ENCODE results near the gene F11.
"Not testable (repeated sequence)": the region's sequence is repeated elsewhere in the genome, so short reads cannot be mapped to it uniquely, and the experiment has no call there.

Gene F11

DNA sequence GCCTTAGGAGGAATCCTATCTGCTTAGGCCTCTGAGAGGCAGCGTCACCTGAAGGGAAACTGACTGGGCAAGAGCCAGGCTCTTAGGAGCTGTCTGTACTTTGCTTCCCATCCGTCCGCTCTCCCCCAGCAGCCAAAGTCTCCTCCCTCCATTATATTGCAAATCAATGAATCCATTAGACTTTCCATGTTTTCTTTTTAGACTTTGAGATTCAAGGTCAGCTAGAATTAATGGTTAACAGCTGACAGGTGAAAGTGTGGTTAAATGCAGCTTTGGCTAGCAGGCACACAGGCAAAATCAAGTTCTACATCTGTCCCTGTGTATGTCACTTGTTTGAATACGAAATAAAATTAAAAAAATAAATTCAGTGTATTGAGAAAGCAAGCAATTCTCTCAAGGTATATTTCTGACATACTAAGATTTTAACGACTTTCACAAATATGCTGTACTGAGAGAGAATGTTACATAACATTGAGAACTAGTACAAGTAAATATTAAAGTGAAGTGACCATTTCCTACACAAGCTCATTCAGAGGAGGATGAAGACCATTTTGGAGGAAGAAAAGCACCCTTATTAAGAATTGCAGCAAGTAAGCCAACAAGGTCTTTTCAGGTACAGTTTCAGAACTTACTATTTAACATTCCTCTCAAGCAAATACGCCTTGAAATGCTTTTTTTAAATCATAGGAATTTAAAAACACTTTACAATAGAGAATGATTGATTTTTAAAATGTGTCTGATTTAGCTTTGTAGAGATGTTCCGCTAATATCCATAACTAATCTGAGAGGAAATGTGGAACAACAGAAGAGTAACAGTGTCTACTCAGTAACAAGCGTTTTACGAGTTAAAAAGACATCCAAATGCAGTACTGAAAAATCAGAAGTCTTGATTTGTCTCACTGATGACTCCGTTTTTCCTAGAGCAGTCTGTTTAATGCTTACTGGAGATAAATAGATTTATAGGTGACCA is at the start of gene F11:
Gene F11 (plus strand): TSS at position 507 of the 970 bp plus-strand sequence. CDS start 948 bp downstream, outside the sequence.
- DNase-seq: no peak

DNA sequence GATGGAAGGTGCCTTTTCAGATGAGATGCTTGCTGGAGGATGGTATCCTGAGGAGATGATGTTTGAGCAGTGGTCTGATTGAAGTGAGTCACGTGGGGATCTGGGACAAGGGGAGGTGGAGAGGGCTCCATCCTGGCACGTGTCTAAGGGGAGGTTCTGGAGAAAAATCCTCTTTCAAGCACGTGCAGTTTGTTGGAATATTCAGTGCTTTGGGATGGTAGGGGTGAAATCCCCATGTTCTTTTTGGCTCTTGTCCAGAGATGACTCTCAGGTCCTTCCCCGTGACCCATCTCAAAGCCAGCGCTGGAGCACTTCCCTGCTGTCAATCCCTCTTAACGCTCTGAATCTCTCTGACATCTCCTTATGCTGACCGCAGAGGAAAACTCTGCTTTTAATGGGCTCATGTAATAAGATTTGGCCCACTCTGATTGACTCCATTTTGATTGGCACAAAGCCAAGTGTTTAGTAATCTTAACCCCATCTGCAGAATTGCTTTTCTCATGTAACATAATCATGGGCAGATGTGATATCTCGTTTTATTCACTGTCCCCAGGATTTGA is 49.4 kb upstream of the F11 start:
- DNase-seq: no peak

DNA sequence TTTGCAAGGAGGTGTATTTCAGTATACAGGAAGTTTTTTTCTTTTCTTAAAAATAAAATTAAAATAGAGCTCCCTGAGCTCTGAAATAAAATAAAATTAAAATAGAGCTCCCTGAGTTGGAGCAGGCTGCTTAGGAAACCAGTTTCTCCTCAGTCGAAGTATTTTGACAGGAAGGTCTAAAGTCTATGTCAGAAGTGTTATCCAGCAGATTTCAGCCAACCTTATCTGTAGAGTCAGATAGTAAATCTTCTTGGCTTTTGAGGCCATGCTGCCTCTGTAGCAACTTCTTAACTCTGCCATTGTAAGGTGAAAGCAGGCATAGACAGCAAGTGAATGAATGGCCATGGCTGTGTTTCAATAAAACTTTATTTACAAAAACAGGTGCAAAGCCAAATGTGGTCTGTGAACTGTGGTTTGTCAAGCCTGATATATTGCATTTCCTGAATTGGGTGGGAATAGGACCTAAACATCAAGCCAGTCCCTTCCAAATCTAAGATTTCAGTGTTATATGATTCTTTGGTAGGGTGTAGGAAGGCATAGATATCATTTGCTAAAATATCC is 48.2 kb upstream of the F11 start:
- no peak for DNase-seq

DNA sequence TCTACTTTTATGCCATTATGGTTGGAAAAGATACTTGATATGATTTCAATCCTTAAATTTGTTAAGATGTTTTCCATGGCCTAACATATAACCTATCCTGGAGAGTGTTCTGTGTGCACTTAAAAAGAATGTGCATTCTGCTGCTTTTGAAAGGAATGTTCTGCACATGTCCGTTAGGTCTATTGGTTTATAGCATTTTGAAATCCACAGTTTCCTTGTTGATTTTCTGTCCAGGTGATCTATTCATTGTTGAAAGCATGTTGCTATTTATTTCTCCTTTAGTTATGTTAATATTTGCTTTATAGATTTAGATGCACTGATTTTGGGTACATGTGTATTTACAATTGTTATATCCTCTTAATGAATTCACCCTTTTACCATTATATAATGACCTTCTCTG is 44.4 kb upstream of the F11 start:
- no peak for DNase-seq

DNA sequence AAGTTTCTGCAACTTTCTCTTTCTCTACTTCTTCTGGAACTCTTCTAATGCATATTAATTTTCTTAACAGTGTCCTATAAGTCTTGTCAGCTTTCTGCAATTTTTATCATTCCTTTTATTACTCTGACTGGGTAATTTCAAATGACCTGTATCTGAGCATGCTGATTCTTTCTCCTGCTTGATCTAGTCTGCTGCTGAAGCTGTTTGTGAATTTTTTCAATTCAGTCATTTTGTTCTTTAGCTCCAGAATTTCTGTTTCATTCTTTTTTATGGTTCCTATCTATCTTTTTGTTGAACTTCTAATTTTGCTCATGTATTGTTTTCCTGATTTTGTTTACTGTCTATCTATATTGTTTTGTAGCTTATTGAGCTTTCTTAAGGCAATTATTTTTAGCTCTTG is 40.1 kb upstream of the F11 start:
- no peak for DNase-seq

DNA sequence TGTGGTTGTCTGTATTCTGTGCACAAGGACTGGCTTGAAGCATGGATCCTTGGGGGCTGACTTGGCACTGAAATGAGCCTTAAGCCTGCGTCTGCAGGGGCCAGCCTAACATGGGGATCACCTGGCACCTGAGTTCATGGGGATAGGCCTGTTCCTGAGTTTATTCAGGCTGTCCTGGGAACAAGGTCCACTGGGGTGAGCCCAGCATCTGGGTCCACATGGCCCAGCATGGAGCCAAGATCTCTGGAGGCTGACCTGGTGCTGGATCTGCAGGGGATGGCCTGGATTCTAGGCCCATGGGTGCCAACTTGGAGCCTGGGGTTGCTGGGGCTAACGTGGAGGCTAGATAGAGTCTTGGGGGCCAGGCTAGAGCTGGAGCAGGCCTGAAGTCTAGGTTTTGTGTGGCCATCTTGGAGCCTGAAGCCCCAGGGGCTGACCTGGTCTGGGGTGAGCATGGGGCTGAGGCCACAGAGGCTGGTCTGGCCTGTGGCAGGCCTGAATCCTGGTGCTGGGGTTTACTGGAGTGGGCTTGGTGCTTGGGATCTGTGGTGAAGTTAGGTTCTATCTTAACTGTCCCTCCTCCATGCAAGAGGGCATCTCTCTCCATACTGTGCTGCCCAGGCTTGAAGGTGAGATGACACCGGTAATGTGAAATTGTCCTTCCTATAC is 39.3 kb upstream of the F11 start:
- DNase-seq: no peak

DNA sequence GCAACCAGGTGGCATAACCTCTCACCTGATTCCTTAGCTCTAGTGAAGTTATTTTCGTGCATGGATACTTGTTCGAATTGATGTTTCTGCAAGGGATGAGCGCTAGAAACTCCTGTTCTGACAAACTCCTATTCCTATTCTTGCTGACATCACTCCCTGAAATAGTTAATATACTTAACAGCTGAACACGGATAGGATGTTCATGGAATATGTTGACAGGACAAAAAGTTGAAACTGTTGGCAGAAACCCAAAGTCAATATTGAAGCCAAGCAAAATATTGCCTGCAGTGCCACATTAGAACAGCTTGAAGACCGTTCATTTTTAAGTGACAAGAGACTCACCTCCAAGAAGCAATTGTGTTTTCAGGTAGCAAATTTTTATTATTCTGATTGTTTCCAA is 38.8 kb upstream of the F11 start, which contains the start of gene KLKB1:
Gene KLKB1 (plus strand): TSS at position 287 of the 400 bp plus-strand sequence. CDS start 689 bp downstream, outside the sequence.
- DNase-seq: no peak

DNA sequence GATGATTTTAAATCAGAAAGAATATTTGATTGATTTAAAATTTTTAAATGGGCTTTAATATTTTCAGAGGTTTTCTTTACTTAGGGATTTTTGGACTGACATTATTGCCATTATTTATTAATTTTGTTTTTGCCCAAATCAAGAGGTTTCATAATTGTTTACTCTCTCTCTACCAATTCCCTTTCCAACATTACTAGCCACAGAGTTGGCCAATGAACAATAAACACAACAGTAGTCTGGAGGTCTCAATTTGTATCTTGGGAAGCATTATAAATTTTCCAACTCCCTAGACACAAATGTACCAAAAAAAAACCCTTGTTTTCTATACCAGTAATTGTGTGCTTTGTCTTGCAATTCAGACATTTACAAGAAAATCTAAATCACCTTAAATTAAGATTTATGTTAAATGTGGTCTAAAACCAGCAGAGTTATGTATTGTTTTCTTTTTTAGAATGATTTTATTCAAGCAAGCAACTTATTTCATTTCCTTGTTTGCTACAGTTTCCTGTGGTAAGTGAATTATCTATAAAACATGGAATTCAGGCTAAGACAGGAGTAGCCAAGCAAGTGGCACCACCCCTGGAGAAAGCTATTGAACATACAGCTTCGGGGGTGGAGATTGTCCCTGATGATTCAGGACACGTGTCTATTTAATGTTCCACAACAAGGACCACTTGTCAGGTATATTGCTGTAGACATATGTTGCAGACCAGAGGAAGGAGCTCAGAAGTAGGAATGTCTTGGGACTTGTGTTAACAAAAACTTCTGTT is 38.1 kb upstream of the F11 start:
- no peak for DNase-seq

DNA sequence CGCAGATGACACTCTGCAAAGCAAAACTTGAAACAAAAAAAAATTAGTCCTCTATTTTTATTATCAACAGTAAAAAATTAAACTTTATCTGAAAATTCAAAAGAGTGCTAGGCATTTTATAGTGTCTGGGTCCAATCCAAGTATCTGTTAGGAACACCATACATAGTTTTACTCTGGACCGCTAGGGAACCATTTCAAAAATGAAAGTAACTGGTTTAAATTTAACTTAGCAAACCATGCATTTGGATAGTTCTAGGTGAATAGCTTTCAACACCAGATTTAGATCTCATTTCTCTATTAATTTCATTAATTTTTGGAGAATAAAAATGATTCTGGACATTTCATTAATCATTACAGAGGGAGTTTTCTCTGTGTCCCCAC is 37.5 kb upstream of the F11 start:
- DNase-seq: no peak

DNA sequence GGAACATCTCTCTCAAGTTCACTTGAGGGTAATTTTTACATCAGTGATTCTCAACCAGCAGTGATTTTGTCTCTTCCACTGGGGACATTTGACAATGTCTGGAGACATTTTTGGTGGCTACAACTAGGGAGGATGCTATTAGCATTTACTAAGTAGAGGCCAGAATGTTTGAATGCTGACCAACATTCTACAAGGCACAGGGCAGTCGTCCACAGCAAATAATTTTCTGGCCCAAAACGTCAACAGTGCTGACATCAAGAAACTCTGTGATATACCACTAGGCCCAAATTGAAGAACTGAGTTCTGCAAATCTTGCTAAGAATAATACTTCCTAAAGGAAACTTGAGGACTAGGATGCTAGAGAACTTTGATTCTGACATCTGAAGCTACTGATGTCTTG is 31.6 kb upstream of the F11 start:
- DNase-seq: no peak

DNA sequence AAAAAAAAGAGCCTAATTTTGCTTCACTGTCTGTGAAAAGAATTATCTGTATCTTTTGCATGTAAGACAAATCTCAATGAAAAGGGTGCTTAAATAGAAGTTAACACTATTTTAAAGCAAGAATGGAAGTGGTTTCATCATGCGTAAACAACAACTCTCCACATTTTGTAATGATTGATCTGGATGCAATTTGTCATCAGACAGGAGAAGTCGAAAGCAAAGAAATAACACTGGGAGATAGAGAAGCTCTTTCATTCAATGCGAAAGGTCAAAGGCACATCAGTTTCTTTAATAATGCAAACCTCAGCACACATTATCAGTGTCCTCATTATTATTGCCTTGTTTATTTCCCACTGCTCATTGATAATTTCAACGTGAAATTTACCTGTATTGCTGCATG is 29.9 kb upstream of the F11 start:
- DNase-seq: no peak

DNA sequence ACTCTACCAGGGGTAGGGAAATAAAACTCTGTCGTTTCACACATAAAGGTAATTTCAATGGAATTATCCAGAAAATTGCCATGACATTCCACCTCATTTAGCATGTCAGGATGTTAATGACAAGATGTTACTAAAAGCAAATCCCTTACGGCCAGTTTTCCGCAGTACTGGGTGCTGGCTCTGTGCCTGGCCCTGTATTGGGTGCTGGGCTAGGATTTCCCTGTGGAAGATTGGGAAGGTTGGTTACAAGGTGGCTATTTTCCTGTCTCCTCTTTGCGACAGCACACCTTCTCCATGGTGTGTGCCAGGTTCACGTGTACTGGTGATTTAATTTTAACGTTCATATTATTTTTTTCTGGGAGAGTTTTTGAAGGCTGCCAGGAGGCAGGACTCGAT is 25.5 kb upstream of the F11 start:
- DNase-seq: no peak

DNA sequence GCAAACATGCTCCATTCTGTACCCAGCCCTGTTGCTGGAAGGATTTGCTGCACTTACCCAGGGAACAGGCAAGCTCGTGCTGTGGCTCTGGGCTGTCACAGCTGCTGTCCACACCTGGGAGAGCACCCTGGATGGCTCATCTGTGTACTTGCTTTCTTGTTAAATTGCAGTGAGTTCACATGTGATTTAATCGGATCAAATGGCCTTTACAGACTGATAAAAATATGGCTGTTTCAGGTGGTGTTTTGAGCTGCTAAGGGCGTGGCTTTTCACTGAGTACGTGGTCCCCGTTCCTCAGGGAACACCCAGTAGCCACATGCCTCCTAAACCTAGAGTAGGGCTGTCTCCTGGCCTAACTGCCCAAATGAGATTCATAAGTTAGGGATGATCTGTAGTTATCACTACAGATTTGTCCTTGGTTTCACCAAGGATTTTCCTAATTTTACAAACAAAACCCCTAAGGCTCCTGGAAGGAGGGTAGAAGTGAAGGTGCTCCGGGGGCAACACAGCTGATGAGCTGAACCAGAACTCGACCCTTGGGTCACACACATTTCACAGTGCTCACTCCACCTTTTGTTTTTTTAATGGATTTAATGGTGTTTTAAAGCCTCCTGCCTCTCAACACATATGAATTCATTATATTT is 25.0 kb upstream of the F11 start:
- DNase-seq: no peak

DNA sequence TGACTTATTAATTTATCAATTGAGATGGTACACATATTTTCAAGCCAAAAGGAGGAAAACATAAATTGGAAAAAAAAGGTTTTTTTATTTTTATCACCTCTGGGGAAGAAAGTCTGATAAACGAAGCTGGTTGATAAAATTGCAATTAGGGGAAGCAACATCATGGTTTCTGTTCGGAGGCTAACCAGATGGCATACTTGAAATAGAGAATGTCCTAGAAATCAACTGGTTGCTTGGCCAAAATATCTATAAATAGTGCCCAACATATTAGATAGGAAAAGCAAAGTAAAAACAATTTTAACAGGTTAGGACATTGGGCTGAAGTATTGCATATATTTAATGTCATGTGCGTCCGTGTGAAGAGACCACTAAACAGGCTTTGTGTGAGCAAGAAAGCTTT is 24.4 kb upstream of the F11 start:
- no peak for DNase-seq

DNA sequence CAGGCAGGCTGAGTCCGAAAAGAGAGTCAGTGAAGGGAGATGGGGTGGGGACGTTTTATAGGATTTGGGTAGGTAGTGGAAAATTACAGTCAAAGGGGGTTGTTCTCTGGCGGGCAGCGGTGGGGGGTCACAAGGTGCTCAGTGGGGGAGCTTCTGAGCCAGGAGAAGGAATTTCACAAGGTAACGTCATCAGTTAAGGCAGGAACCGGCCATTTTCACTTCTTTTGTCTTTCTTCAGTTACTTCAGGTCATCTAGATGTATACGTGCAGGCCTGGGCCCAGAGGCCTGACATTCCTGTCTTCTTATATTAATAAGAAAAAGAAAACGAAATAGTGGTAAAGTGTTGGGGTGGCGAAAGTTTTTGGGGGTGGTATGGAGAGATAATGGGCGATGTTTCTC is 24.0 kb upstream of the F11 start:
- not testable (repeated sequence) for DNase-seq

DNA sequence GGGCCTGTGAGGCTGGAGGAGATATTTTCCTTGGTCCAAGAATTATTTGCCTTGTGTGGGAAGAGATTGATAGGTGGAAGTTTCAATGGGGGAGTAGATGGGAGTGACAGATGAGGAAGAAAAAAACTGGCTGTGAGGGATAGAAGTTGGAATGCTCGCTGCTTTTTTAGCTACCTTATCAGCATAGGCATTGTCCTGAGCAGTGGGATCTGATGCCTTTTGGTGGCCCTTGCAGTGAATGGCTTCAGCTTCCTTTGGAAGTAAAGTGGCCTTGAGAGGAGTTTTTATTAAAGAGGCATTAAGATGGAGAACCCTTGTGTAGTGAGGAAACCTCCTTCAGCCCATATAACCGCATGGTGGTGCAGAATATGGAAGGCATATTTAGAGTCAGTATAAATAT is 22.7 kb upstream of the F11 start:
- no peak for DNase-seq

DNA sequence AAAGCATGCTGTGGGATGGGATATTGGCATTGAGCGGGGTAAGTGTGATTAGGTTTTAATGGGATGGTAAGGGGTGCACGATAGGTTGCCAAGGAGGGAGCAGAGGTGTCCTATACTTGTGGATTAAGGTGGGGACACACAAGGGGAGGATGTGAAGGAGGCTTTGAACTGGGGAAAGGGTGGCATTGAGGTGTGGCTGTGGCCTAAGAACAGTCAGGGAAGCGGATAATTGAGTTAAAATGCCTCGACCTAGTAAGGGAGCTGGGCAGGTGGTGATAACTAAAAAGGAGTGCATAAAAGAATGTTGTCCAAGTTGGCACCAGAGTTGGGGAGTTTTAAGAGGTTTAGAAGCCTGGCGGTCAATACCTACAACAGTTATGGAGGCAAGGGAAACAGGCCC is 21.2 kb upstream of the F11 start:
- DNase-seq: no peak

DNA sequence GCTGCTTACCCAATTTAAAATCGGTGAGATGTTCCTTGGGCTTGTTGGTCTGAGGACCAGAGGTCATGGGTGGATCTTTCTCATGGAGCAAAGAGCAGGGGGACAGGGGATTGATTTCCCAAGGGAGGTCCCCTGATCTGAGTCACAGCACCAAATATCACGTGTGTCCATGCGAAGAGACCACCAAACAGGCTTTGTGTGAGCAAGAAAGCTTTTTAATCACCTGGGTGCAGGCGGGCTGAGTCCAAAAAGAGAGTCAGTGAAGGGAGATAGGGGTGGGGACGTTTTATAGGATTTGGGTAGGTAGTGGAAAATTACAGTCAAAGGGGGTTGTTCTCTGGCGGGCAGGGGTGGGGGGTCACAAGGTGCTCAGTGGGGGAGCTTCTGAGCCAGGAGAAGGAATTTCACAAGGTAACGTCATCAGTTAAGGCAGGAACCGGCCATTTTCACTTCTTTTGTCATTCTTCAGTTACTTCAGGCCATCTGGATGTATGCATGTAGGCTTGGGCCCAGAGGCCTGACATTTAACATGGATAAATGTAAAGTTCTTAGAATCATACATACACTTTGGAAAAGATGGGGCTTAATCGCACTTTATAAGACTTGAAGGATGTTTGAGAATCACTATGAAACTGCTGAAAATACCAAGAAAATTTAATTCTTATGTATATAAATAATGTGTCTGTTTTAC is 18.8 kb upstream of the F11 start:
- DNase-seq: not testable (repeated sequence)

DNA sequence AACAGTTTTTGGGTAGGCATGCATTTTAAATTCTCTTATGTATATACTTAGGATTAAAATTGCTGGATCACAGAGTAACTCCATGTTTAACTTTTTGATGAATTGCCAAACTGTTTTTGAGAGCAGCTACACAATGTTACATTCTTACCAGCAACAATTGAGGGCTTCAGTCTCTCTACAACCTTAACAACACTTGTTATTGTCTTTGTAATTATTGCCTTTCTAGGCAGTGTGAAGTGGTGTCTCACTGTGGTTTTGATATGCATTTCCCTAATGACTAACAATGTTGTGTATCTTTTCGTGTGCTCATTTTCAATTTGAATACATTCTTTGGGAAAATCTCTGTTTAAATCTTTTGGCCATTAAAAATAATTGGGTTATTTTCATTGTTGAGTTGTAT is 17.3 kb upstream of the F11 start:
- no peak for DNase-seq

DNA sequence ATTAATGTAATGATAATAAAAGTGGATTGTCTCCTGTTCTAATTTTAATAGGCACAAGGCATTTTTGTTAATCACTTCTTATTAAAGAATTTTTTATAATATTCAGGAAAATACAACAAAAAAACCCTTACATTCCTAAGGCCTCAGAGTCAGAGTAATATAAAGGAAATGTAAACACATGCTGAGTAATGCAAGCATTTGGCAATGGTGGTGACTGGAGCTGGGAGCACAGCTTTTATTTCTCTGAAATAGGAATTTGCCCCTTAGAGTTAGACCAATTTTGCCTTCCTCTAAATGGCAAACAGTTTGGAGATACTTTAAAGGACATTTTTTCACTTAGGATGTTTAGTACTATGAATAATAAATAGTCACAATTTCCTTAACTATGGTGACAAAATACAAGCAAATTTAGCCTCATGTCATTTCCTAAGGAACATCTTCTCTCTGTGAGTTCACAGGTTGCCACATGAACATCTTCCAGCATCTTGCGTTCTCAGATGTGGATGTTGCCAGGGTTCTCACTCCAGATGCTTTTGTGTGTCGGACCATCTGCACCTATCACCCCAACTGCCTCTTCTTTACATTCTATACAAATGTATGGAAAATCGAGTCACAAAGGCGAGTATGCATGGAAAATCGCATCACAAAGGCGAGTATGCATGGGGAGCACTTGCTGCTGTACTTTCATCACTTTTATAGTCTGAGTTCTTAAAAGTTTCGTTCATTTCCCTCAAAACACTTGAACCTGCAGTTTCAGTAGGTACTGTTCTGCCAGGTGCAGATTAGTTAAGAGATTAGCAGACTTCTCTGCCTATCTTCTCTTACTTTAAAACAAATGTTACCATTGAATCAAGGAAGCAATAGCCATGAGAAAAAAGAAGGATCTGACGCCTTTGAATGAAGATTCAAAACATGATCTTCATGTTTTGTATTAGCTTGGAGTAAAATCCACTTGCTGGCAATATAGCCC is 15.9 kb upstream of the F11 start:
- no peak for DNase-seq

Measured in CD4-positive, alpha-beta T cell treated with Interferon gamma for 1 hour (primary cell).